Sciatic nerve (tissue), 2 donors: ENCODE data around the gene ARIH1. TPM values are rescaled to one million over a fixed set of nuclear protein-coding genes. Genes with fewer than 3 reads are reported as not detected.
"Not testable (repeated sequence)": the region's sequence is repeated elsewhere in the genome, so short reads cannot be mapped to it uniquely, and the experiment has no call there.

ENCODE experiments used
- ATAC-seq: fragments of 200-7000 bp; cut with Tn5 transposase; one replicate; pipeline ENCODE4 v1.9.1; 2020; ENCODE audit warnings: mild to moderate bottlenecking, moderate library complexity
- DNase-seq: peaks from one replicate; pipeline ENCODE4 v3.0.0-alpha.2; 2020; ENCODE audit warnings: low spot score
- intact Hi-C: fragments of 100-400 bp; cut with DNase I; formaldehyde crosslinking; loops from one replicate; pipeline ENCODE4 v1.14.2; 2022
- total RNA-seq: library from RNA; stranded (reverse); fragmentation: NEBNext Ultra II Directional; extraction: Animal tissue kit (Norgen Biotek cat#: 25700); gene quantifications from one replicate; pipeline ENCODE4 v1.2.1, GENCODE V29; 2021
- donor health status: DM: no; HTN: no; CAD: no.
- donor health status: DM: no; HTN: no; CAD: no.

ARIH1 gene
- 175 TPM for total RNA-seq

- intact Hi-C loops = no loop called here
These were observed at the start of gene ARIH1 for GRCh38 chr15:72473614-72474465. Gene ARIH1 (plus strand): TSS chr15:72474330. CDS start chr15:72474640, 310 bp downstream.

GRCh38 chr15:72426753-72427152 lies 47.4 kb upstream of the ARIH1 start:
- no peak for ATAC-seq
- intact Hi-C loops = no loop called here
- no peak for DNase-seq

More at GRCh38 chr15:72473614-72474465, at the start of gene ARIH1:
- peak; percentile 99 for ATAC-seq
- peak; percentile 99 for DNase-seq

GRCh38 chr15:72437650-72438316 lies 36.3 kb upstream of the ARIH1 start:
- DNase-seq = no peak
- intact Hi-C loops = no loop called here
- no peak for ATAC-seq

GRCh38 chr15:72442848-72443247 lies 31.3 kb upstream of the ARIH1 start:
- DNase-seq, intact Hi-C loops, ATAC-seq: not testable (repeated sequence)

GRCh38 chr15:72445426-72445825 lies 28.7 kb upstream of the ARIH1 start:
- ATAC-seq (no peak), DNase-seq (no peak)
- intact Hi-C loops = no loop called here

GRCh38 chr15:72450805-72451204 lies 23.3 kb upstream of the ARIH1 start:
- intact Hi-C loops = no loop called here
- DNase-seq (no peak), ATAC-seq (no peak)

GRCh38 chr15:72451224-72451623 lies 22.9 kb upstream of the ARIH1 start:
- no peak for ATAC-seq
- intact Hi-C loops = no loop called here

GRCh38 chr15:72456684-72457083 lies 17.4 kb upstream of the ARIH1 start:
- ATAC-seq (no peak), DNase-seq (no peak)
- intact Hi-C loops = no loop called here

More at GRCh38 chr15:72451224-72451623, 22.9 kb upstream of the ARIH1 start:
- DNase-seq = no peak

GRCh38 chr15:72460402-72460801 lies 13.7 kb upstream of the ARIH1 start:
- intact Hi-C loops = no loop called here
- DNase-seq (no peak), ATAC-seq (no peak)

GRCh38 chr15:72463702-72464101 lies 10.4 kb upstream of the ARIH1 start:
- ATAC-seq = no peak
- intact Hi-C loops = no loop called here
- DNase-seq = no peak

GRCh38 chr15:72464251-72464650 lies 9.9 kb upstream of the ARIH1 start:
- DNase-seq (no peak), ATAC-seq (no peak)
- intact Hi-C loops = no loop called here

- intact Hi-C loops = no loop called here
- ATAC-seq (no peak), DNase-seq (no peak)
These were observed 6.0 kb upstream of the ARIH1 start for GRCh38 chr15:72468103-72468502.

- ATAC-seq = no peak
- intact Hi-C loops = no loop called here
- DNase-seq = no peak
These were observed 1.0 kb upstream of the ARIH1 start for GRCh38 chr15:72472992-72473610.

GRCh38 chr15:72474466-72474911 lies 359 bp downstream of the ARIH1 start:
- DNase-seq = peak; percentile 68
- intact Hi-C loops = no loop called here
- ATAC-seq = no peak

- peak; percentile 85 for DNase-seq
- intact Hi-C loops = no loop called here
- ATAC-seq = peak; percentile 64
These were observed 940 bp downstream of the ARIH1 start for GRCh38 chr15:72474912-72475628.

GRCh38 chr15:72475674-72476073 lies 1.5 kb downstream of the ARIH1 start:
- intact Hi-C loops = no loop called here
- no peak for ATAC-seq
- DNase-seq = no peak

GRCh38 chr15:72476330-72476729 lies 2.2 kb downstream of the ARIH1 start:
- DNase-seq, intact Hi-C loops, ATAC-seq: not testable (repeated sequence)

- ATAC-seq (no peak), DNase-seq (no peak)
- intact Hi-C loops = no loop called here
These were observed 7.0 kb downstream of the ARIH1 start for GRCh38 chr15:72481015-72481659.

- intact Hi-C loops = no loop called here
- no peak for ATAC-seq
- DNase-seq = no peak
These were observed 8.1 kb downstream of the ARIH1 start for GRCh38 chr15:72482275-72482674.
